ENCODE measurements around the gene RAB40A.

DNA sequence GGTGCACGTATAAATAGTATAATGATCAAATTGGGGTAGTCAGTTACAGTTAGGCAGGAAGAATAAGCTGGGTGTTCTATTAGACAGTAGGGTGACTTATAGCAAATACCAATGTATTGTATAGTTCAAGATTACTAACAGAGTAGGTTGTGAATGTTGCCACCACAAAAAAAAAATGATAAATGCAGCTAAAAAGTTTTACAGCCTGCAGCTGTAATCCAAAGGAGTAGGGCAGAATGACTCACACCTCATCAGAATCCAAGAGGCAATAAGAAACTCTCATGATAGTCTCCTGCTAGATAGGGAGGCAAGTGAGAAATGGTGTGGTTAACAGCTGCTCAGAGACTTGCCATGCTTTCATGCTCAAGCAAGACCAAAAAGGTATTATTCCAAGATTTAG lies 46.5 kb upstream of the RAB40A start:
- TF ChIP-seq CTCF (IDR thresholded peaks at IDR 0.05; ENCODE audit: insufficient read depth, low read length) (no peak), POLR2AphosphoS5 (IDR thresholded peaks at IDR 0.05; ENCODE audit: low read depth) (no peak), GABPA (IDR thresholded peaks at IDR 0.05; ENCODE audit: low read depth) (no peak)
